ENCODE data around the gene PTTG1. TPM values are rescaled to one million over a fixed set of nuclear protein-coding genes. Genes with fewer than 3 reads are reported as not detected.

PTTG1 gene
- total and polyA plus RNA-seq, 2 of the 8 experiments (the other 6 are each of a cell fraction or from before 2014, with no cell fraction given): 240 to 478 TPM

DNA sequence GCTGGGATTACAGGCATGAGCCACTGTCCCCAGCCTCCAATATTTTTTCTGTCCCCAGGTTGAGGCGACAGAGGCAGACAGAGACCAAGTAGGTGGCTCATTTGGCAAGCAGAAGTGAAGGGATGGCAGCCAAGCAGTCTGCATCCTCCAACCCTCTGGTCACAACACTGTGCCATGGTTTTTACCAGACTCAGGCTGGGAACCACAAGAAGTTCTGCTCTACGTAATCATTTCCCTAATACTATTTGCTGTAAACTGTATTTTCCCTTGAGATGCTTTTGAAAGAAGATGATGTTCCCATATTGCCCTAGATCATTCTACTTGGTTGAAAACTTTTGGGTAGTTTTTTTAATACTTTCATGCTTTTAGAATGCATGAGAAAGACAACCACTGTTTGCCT is 40.5 kb downstream of the PTTG1 start (continued):
- TF ChIP-seq EP300 (IDR thresholded peaks at IDR 0.05; ENCODE audit: borderline replicate concordance in 1 of 2, low read depth in 2 of 2, low read length in 2 of 2) (no peak), SIX5 (IDR thresholded peaks at IDR 0.05; ENCODE audit: low read depth, low read length) (no peak), SP1 (IDR thresholded peaks at IDR 0.05; ENCODE audit: low read depth, low read length) (no peak), RAD21 (IDR thresholded peaks at IDR 0.05 in 1 of 2, conservative IDR thresholded peaks at IDR 0.05 in 1 of 2; ENCODE audit: low read depth in 2 of 2, low read length in 2 of 2) (no peak), KDM1A (IDR thresholded peaks at IDR 0.05; ENCODE audit: borderline replicate concordance, low read length) (no peak), CTBP2 (IDR thresholded peaks at IDR 0.05; ENCODE audit: borderline replicate concordance, insufficient read depth, insufficient read length, low read length) (no peak), MAFK (IDR thresholded peaks at IDR 0.05; ENCODE audit: low read depth, low read length) (no peak), FOSL1 (IDR thresholded peaks at IDR 0.05; ENCODE audit: insufficient read depth, low read depth, low read length) (no peak), HDAC2 (IDR thresholded peaks at IDR 0.05; ENCODE audit: borderline replicate concordance in 1 of 2, low read depth in 2 of 2, low read length in 2 of 2) (no peak), SIRT6 (IDR thresholded peaks at IDR 0.05; ENCODE audit: low read length) (no peak), CHD1 (IDR thresholded peaks at IDR 0.05; ENCODE audit: low read depth, low read length) (no peak), NRF1 (IDR thresholded peaks at IDR 0.05; ENCODE audit: low read depth, low read length) (no peak), TBP (IDR thresholded peaks at IDR 0.05; ENCODE audit: low read depth, low read length) (no peak), TAF1 (IDR thresholded peaks at IDR 0.05; ENCODE audit: low read depth, low read length) (no peak), JUN (IDR thresholded peaks at IDR 0.05; ENCODE audit: low read depth, low read length) (no peak)
- TF ChIP-seq, protein P1, sequence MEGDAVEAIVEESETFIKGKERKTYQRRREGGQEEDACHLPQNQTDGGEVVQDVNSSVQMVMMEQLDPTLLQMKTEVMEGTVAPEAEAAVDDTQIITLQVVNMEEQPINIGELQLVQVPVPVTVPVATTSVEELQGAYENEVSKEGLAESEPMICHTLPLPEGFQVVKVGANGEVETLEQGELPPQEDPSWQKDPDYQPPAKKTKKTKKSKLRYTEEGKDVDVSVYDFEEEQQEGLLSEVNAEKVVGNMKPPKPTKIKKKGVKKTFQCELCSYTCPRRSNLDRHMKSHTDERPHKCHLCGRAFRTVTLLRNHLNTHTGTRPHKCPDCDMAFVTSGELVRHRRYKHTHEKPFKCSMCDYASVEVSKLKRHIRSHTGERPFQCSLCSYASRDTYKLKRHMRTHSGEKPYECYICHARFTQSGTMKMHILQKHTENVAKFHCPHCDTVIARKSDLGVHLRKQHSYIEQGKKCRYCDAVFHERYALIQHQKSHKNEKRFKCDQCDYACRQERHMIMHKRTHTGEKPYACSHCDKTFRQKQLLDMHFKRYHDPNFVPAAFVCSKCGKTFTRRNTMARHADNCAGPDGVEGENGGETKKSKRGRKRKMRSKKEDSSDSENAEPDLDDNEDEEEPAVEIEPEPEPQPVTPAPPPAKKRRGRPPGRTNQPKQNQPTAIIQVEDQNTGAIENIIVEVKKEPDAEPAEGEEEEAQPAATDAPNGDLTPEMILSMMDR (IDR thresholded peaks at IDR 0.05; ENCODE audit: control extremely low read depth in 1 of 3, insufficient read depth in 1 of 3, low read depth in 1 of 3, low read length in 3 of 3): no peak
